ENCODE results near the gene HPS5.

The HPS5 gene

DNA sequence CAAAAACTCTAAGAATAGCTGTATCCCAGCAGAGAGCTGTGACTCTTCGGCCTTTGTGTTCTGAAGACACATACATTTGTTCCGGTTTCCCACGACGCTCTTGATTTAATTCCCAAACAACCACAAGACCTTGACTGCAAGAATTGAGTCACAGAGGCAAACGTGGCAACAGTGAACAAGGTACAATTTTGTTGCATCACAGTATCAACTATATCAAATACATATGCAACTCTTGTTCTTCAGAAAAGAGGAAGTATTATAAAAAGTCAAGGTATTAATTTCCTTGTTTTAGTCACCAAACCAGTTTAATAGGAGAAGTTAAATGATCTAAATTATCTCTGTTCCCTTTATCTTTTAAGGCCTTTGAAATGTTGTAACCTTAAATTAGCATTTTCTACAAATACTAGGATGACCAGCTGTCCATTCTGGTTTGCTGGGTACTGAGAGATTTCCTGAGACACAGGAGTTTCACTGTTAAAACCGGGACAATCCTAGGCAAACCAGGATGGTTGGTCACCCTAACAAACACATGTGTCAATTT lies 11.1 kb downstream of the HPS5 start:
- H3K27me3 ChIP-seq (replicated peaks; ENCODE audit: control insufficient read depth, insufficient read depth, low read length, poor library complexity, severe bottlenecking): no peaks in the 10 kb centered on the region
- H3K4me3 ChIP-seq (ENCODE audit: insufficient read depth, low read depth, low read length, poor library complexity, severe bottlenecking): no peak overlapping the region
- DNase-seq: no peak
- H3K27ac ChIP-seq (ENCODE audit: insufficient read depth, low read length, poor library complexity, severe bottlenecking): no peak overlapping the region
- peaks cover 47% of the 10 kb centered on the region for H3K36me3 ChIP-seq (ENCODE audit: control insufficient read depth, insufficient read depth, low read length)
- H3K9me3 ChIP-seq (ENCODE audit: control insufficient read depth, low read length): no peaks in the 10 kb centered on the region
- H3K4me1 ChIP-seq (ENCODE audit: control insufficient read depth, insufficient read depth, low read length, poor library complexity, severe bottlenecking): no peaks in the 10 kb centered on the region

DNA sequence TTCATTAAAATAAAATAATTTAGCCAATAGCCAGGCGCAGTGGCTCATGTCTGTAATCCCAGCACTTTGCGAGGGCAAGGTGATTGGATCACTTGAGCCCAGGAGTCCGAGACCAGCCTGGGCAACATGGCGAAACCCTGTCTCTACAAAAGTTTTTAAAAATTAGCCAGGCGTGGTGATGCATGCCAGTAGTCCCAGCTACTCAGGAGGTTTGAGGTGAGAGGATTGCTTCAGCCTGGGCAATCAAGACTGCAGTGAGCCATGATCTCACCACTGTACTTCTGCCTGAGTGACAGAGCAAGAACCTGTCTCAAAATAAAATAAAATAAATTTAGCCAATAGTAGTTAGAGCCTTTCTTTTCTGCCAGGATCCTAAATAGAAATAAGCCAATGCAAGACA lies 12.2 kb downstream of the HPS5 start:
- peaks cover 58% of the 10 kb centered on the region for H3K36me3 ChIP-seq (ENCODE audit: control insufficient read depth, insufficient read depth, low read length)
- no peaks in the 10 kb centered on the region for H3K4me1 ChIP-seq (ENCODE audit: control insufficient read depth, insufficient read depth, low read length, poor library complexity, severe bottlenecking)
- H3K27me3 ChIP-seq (replicated peaks; ENCODE audit: control insufficient read depth, insufficient read depth, low read length, poor library complexity, severe bottlenecking): no peaks in the 10 kb centered on the region
- no peak overlapping the region for H3K4me3 ChIP-seq (ENCODE audit: insufficient read depth, low read depth, low read length, poor library complexity, severe bottlenecking)
- H3K27ac ChIP-seq (ENCODE audit: insufficient read depth, low read length, poor library complexity, severe bottlenecking): no peak overlapping the region
- no peaks in the 10 kb centered on the region for H3K9me3 ChIP-seq (ENCODE audit: control insufficient read depth, low read length)
- DNase-seq: no peak

DNA sequence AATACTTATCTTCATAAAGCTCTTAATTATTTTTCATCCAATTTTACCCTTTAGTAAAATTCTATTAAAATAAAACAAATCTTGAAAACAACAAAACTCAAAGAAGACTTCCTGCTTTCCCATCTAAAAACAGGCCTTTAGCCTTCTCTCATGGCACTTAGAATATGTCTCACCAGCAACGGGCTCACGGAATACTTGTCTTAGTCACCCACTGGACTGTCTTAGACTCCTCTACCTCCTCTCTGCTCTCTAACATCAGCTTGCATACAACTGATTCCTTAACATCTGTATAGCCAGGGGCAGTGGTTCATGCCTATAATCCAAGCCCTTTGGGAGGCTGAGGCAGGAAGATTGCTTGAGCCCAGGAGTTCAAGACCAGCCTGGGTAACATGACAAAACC lies 13.7 kb downstream of the HPS5 start:
- peaks cover 64% of the 10 kb centered on the region for H3K36me3 ChIP-seq (ENCODE audit: control insufficient read depth, insufficient read depth, low read length)
- H3K27me3 ChIP-seq (replicated peaks; ENCODE audit: control insufficient read depth, insufficient read depth, low read length, poor library complexity, severe bottlenecking): no peaks in the 10 kb centered on the region
- H3K4me3 ChIP-seq (ENCODE audit: insufficient read depth, low read depth, low read length, poor library complexity, severe bottlenecking): no peak overlapping the region
- no peaks in the 10 kb centered on the region for H3K9me3 ChIP-seq (ENCODE audit: control insufficient read depth, low read length)
- H3K27ac ChIP-seq (ENCODE audit: insufficient read depth, low read length, poor library complexity, severe bottlenecking): no peak overlapping the region
- H3K4me1 ChIP-seq (ENCODE audit: control insufficient read depth, insufficient read depth, low read length, poor library complexity, severe bottlenecking): no peaks in the 10 kb centered on the region
- no peak for DNase-seq

DNA sequence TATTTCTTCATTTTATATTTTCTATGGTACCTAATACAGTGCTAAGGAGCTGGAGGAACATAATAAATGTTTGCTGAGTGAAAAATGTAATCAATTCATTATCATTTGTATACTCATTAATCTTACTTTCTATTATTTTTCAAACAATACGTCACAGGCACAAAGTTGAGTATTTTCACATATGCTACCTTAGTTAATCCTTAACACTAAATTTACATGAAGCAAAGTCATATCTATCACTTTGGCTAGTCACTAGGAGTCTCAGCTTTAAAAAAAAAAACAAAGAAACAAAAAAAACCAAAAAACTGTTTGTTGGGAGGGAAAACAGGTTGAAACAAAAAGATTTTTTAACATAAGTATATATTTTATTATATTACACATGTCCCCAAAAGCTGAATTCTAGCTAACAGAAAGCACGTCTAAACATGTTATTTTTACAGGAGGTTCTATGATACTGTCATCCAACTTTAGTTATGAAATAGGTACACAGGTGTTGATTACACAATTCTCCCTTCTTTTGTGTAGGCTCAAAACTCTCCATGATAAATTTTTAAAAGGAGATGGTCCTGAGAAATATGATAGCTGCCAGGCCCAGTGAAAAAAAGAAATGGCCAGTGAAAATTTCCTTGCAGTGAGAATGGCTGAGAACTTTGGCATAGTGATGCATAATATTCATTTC lies 14.3 kb downstream of the HPS5 start:
- H3K27me3 ChIP-seq (replicated peaks; ENCODE audit: control insufficient read depth, insufficient read depth, low read length, poor library complexity, severe bottlenecking): no peaks in the 10 kb centered on the region
- no peak for DNase-seq
- no peak overlapping the region for H3K27ac ChIP-seq (ENCODE audit: insufficient read depth, low read length, poor library complexity, severe bottlenecking)
- no peaks in the 10 kb centered on the region for H3K4me1 ChIP-seq (ENCODE audit: control insufficient read depth, insufficient read depth, low read length, poor library complexity, severe bottlenecking)
- H3K9me3 ChIP-seq (ENCODE audit: control insufficient read depth, low read length): no peaks in the 10 kb centered on the region
- H3K36me3 ChIP-seq (ENCODE audit: control insufficient read depth, insufficient read depth, low read length): peaks cover 65% of the 10 kb centered on the region
- H3K4me3 ChIP-seq (ENCODE audit: insufficient read depth, low read depth, low read length, poor library complexity, severe bottlenecking): no peak overlapping the region

DNA sequence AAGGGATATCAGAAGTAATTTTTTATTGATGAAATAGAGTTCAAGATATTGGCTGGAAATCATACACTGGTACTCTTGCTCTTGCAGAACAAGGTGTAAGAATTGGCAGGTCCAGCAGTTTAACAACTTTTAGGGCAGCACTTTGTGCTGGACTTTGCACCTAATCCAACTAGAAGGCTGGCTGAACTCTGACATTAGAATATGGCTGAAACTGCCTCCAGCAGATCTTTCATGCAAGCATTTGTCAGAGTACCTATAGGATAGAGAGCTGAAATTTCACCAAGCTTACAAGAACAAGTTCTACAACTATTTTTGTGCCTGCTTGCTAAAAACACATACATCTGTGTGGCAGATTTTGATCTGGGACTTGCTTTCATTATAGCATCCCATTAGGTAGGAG lies 17.2 kb downstream of the HPS5 start:
- no peak overlapping the region for H3K27ac ChIP-seq (ENCODE audit: insufficient read depth, low read length, poor library complexity, severe bottlenecking)
- no peak overlapping the region for H3K4me3 ChIP-seq (ENCODE audit: insufficient read depth, low read depth, low read length, poor library complexity, severe bottlenecking)
- no peaks in the 10 kb centered on the region for H3K27me3 ChIP-seq (replicated peaks; ENCODE audit: control insufficient read depth, insufficient read depth, low read length, poor library complexity, severe bottlenecking)
- no peaks in the 10 kb centered on the region for H3K4me1 ChIP-seq (ENCODE audit: control insufficient read depth, insufficient read depth, low read length, poor library complexity, severe bottlenecking)
- no peak for DNase-seq
- no peaks in the 10 kb centered on the region for H3K9me3 ChIP-seq (ENCODE audit: control insufficient read depth, low read length)
- H3K36me3 ChIP-seq (ENCODE audit: control insufficient read depth, insufficient read depth, low read length): peaks cover 59% of the 10 kb centered on the region

DNA sequence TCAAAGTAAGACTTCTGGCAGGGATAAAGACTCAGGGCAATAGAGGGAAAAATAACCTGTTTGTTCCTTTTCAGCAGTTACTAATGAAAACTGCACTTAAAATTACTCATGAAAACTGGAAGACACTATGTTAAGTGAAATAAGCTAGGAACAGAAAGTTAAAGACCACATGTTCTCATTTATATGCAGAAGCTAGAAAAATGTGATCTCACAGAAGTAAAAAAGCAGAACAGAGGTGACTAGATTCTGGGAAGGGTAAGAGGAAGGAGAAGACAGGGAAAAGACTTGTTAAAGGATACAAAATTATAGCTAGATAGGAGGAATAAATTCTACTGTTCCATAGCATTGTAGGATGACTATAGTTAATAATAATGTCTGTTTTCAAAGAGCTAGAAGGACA lies 22.2 kb downstream of the HPS5 start:
- no peaks in the 10 kb centered on the region for H3K9me3 ChIP-seq (ENCODE audit: control insufficient read depth, low read length)
- DNase-seq: no peak
- no peak overlapping the region for H3K27ac ChIP-seq (ENCODE audit: insufficient read depth, low read length, poor library complexity, severe bottlenecking)
- H3K36me3 ChIP-seq (ENCODE audit: control insufficient read depth, insufficient read depth, low read length): peaks cover 46% of the 10 kb centered on the region
- H3K27me3 ChIP-seq (replicated peaks; ENCODE audit: control insufficient read depth, insufficient read depth, low read length, poor library complexity, severe bottlenecking): no peaks in the 10 kb centered on the region
- H3K4me1 ChIP-seq (ENCODE audit: control insufficient read depth, insufficient read depth, low read length, poor library complexity, severe bottlenecking): no peaks in the 10 kb centered on the region
- no peak overlapping the region for H3K4me3 ChIP-seq (ENCODE audit: insufficient read depth, low read depth, low read length, poor library complexity, severe bottlenecking)

DNA sequence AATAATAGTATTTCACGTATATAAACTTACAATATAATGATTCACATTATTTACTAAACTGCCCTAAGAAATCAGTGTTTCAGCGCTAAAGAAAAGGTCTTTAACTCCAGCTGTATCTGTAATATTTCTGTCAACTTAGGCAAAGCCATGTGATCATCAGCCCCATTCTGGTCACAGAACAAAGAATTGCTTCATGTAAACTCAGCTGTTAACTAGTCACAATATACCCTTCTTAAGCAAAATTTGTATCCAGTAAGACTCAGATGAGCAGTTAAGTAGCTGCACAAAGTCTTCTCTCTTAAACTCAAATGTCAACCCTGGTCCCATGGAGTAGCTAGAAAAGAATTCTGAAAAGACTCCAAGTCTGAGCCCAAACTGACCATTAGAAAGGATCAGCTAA lies 26.6 kb downstream of the HPS5 start:
- no peak for DNase-seq
- Histone ChIP-seq H3K36me3 (ENCODE audit: control insufficient read depth, insufficient read depth, low read length) (peaks cover 52% of the 10 kb centered on the region), H3K9me3 (ENCODE audit: control insufficient read depth, low read length) (no peaks in the 10 kb centered on the region), H3K4me1 (ENCODE audit: control insufficient read depth, insufficient read depth, low read length, poor library complexity, severe bottlenecking) (no peaks in the 10 kb centered on the region), H3K4me3 (ENCODE audit: insufficient read depth, low read depth, low read length, poor library complexity, severe bottlenecking) (no peak overlapping the region), H3K27me3 (replicated peaks; ENCODE audit: control insufficient read depth, insufficient read depth, low read length, poor library complexity, severe bottlenecking) (no peaks in the 10 kb centered on the region), H3K27ac (ENCODE audit: insufficient read depth, low read length, poor library complexity, severe bottlenecking) (no peak overlapping the region)

DNA sequence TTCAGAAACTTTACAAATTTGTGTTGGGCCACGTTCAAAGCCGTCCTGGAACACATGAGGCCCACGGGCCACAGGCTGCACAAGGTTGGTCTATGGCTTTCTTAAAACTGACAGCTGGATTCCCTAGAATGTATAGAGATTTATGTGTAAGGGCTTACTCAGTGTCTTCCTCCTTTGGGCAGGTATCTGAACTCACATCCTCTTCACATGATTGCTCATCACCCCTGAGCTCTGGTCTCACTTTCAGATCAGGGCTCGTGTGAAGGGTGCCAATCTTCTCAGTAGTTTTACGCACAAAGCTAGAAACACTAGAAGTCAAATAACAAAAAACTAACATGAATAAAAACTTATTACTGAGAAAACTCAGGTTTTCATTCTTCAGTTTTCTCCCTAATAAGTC lies 27.1 kb downstream of the HPS5 start:
- no peak overlapping the region for H3K27ac ChIP-seq (ENCODE audit: insufficient read depth, low read length, poor library complexity, severe bottlenecking)
- H3K9me3 ChIP-seq (ENCODE audit: control insufficient read depth, low read length): no peaks in the 10 kb centered on the region
- H3K4me1 ChIP-seq (ENCODE audit: control insufficient read depth, insufficient read depth, low read length, poor library complexity, severe bottlenecking): no peaks in the 10 kb centered on the region
- H3K36me3 ChIP-seq (ENCODE audit: control insufficient read depth, insufficient read depth, low read length): peaks cover 48% of the 10 kb centered on the region
- DNase-seq: no peak
- H3K27me3 ChIP-seq (replicated peaks; ENCODE audit: control insufficient read depth, insufficient read depth, low read length, poor library complexity, severe bottlenecking): no peaks in the 10 kb centered on the region
- no peak overlapping the region for H3K4me3 ChIP-seq (ENCODE audit: insufficient read depth, low read depth, low read length, poor library complexity, severe bottlenecking)

DNA sequence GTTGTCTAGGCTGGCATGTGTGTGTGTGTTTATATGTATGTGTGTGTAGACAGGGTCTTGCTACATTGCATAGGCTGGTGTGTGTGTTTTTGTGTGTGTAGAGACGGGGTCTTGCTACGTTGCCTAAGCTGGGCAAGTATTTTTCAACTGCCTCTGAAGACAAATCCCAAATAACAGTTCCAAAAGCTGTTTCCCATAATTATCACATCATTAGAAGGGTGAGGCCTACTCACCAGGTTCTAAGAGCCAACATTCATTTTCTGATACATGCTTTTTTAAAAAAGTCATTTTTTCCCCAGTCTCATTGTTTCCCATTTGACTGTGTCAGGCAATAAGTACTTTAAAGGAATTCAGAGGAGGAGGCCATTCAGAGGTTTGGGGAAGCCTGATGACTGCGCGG lies 33.0 kb downstream of the HPS5 start:
- Histone ChIP-seq H3K27me3 (replicated peaks; ENCODE audit: control insufficient read depth, insufficient read depth, low read length, poor library complexity, severe bottlenecking) (no peaks in the 10 kb centered on the region), H3K4me3 (ENCODE audit: insufficient read depth, low read depth, low read length, poor library complexity, severe bottlenecking) (no peak overlapping the region), H3K27ac (ENCODE audit: insufficient read depth, low read length, poor library complexity, severe bottlenecking) (no peak overlapping the region), H3K4me1 (ENCODE audit: control insufficient read depth, insufficient read depth, low read length, poor library complexity, severe bottlenecking) (no peaks in the 10 kb centered on the region), H3K9me3 (ENCODE audit: control insufficient read depth, low read length) (no peaks in the 10 kb centered on the region), H3K36me3 (ENCODE audit: control insufficient read depth, insufficient read depth, low read length) (peaks cover 39% of the 10 kb centered on the region)
- DNase-seq: no peak

DNA sequence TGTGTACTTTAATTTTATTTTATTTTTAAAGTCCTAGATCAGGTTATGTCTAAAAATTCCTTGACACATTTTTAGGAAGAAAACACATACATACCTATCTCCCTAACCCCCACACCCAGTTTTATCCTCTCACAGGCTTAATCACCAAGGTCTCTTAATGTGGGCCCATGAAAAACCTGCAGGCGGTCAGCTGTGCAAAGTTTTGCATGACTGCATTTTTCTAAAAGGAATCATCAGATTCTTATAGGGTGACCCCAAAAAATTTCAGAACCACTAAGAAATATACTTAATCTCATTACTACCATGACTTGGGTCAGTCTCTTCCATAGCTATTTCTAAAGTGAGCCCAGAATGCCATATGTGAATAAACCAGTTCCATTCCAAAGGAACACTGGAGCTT lies 36.1 kb downstream of the HPS5 start:
- peaks cover 36% of the 10 kb centered on the region for H3K36me3 ChIP-seq (ENCODE audit: control insufficient read depth, insufficient read depth, low read length)
- H3K27me3 ChIP-seq (replicated peaks; ENCODE audit: control insufficient read depth, insufficient read depth, low read length, poor library complexity, severe bottlenecking): no peaks in the 10 kb centered on the region
- H3K4me1 ChIP-seq (ENCODE audit: control insufficient read depth, insufficient read depth, low read length, poor library complexity, severe bottlenecking): no peaks in the 10 kb centered on the region
- H3K27ac ChIP-seq (ENCODE audit: insufficient read depth, low read length, poor library complexity, severe bottlenecking): no peak overlapping the region
- no peak overlapping the region for H3K4me3 ChIP-seq (ENCODE audit: insufficient read depth, low read depth, low read length, poor library complexity, severe bottlenecking)
- no peaks in the 10 kb centered on the region for H3K9me3 ChIP-seq (ENCODE audit: control insufficient read depth, low read length)
- no peak for DNase-seq

Data from effector memory CD4-positive, alpha-beta T cell (primary cell).